ENCODE data around the gene NFATC2.

DNA sequence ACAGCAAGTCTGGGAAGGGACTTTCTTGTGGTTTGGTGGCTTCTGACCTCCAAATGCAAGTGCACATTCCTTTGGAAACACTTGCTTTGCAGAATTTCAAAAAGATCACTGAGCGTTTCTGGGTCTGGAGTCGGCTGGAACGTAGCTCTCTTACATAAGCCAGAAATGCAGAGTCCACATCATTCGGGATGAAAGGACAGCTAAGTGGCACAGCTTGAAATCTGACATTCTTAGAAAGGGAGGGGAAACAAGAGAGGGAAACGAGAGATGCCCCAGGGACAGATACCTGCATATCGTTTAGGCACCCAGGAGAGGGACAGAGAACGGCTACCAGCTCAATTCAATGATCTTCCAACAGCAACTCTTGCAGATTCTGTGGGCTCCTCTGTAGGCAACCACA is 118.7 kb downstream of the NFATC2 start:
- TF ChIP-seq, protein P1, sequence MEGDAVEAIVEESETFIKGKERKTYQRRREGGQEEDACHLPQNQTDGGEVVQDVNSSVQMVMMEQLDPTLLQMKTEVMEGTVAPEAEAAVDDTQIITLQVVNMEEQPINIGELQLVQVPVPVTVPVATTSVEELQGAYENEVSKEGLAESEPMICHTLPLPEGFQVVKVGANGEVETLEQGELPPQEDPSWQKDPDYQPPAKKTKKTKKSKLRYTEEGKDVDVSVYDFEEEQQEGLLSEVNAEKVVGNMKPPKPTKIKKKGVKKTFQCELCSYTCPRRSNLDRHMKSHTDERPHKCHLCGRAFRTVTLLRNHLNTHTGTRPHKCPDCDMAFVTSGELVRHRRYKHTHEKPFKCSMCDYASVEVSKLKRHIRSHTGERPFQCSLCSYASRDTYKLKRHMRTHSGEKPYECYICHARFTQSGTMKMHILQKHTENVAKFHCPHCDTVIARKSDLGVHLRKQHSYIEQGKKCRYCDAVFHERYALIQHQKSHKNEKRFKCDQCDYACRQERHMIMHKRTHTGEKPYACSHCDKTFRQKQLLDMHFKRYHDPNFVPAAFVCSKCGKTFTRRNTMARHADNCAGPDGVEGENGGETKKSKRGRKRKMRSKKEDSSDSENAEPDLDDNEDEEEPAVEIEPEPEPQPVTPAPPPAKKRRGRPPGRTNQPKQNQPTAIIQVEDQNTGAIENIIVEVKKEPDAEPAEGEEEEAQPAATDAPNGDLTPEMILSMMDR (IDR thresholded peaks at IDR 0.05; ENCODE audit: poor library complexity): no peak
- TF ChIP-seq EZH2 (IDR thresholded peaks at IDR 0.05; ENCODE audit: borderline replicate concordance): no peak
